H1 (cell line): ENCODE data around the gene PI16. TPM values are rescaled to one million over a fixed set of nuclear protein-coding genes. Genes with fewer than 3 reads are reported as not detected.

Source experiments
- CTCF ChIA-PET: fragments of 300-600 bp; sonication (Branson Sonifier 250); formaldehyde crosslinking; loops from one replicate; lab custom pipeline; 2021; ENCODE audit not compliant: partially characterized antibody; lab: Charles Lee
- POLR2A ChIA-PET: fragments of 300-600 bp; sonication (Branson Sonifier 250); formaldehyde crosslinking; loops from one replicate; lab custom pipeline; 2021; ENCODE audit warnings: inconsistent platforms; ENCODE audit not compliant: partially characterized antibody; lab: Charles Lee
- DNase-seq, 2 experiments: peaks; one replicate each; pipeline versions ENCODE4 v3.0.0 to v3.0.0-alpha.2; 2010 to 2022; ENCODE audit warnings: low spot score in 2 of 2, low read depth in 1 of 2, mixed read lengths in 1 of 2
- FAIRE-seq: peaks from 2 replicates; lab custom pipeline; 2011; peaks lifted over from hg19 to GRCh38; lab: Jason Lieb, UNC
- H2AFZ ChIP-seq: 2 replicates; pipeline ENCODE4 v1.8.1; 2012; ENCODE audit warnings: low read length, inconsistent platforms
- H2AK5ac ChIP-seq: 2 replicates; pipeline ENCODE4 v1.6.1; 2013; ENCODE audit warnings: low read depth, low read length
- H2BK120ac ChIP-seq: replicated peaks from 2 replicates; pipeline ENCODE3; 2013; ENCODE audit warnings: low read depth, low read length, inconsistent platforms
- H2BK12ac ChIP-seq: 2 replicates; pipeline ENCODE4 v1.6.1; 2013; ENCODE audit warnings: low read depth, low read length
- H2BK15ac ChIP-seq: 2 replicates; pipeline ENCODE4 v1.6.1; 2013; ENCODE audit warnings: low read length
- H2BK20ac ChIP-seq: 2 replicates; pipeline ENCODE4 v1.6.1; 2013; ENCODE audit warnings: low read length
- H2BK5ac ChIP-seq: 2 replicates; pipeline ENCODE4 v1.6.1; 2013; ENCODE audit warnings: low read depth, low read length
- H3K14ac ChIP-seq: 2 replicates; pipeline ENCODE4 v1.6.1; 2013; ENCODE audit warnings: inconsistent platforms; ENCODE audit not compliant: insufficient read length
- H3K18ac ChIP-seq: 2 replicates; pipeline ENCODE4 v1.6.1; 2013; ENCODE audit warnings: low read length; ENCODE audit errors: extremely low read depth
- H3K23ac ChIP-seq: 2 replicates; pipeline ENCODE4 v1.6.1; 2013; ENCODE audit warnings: inconsistent platforms; ENCODE audit not compliant: insufficient read length
- H3K23me2 ChIP-seq: 2 replicates; pipeline ENCODE4 v1.6.1; 2013; ENCODE audit warnings: low read depth, low read length
- H3K27ac ChIP-seq: 2 replicates; pipeline ENCODE4 v1.6.1; 2011; ENCODE audit warnings: low read depth, low read length, inconsistent platforms
- H3K27me3 ChIP-seq, 4 experiments: replicated peaks in 1 of 4; 1 replicate in 1 of 4; 2 replicates in 3 of 4; pipeline versions ENCODE4 v1.6.1 to v1.8.1; 2011 to 2013; ENCODE audit warnings: low read length in 3 of 4, mild to moderate bottlenecking in 3 of 4, inconsistent platforms in 2 of 4, mixed read lengths in 2 of 4, moderate library complexity in 1 of 4; ENCODE audit not compliant: control insufficient read depth in 3 of 4, insufficient read depth in 3 of 4; ENCODE audit errors: extremely low read depth in 1 of 4
- H3K36me3 ChIP-seq, 4 experiments: 2 replicates each; pipeline versions ENCODE4 v1.6.1 to v1.8.1; 2011 to 2013; ENCODE audit warnings: mild to moderate bottlenecking in 4 of 4, low read length in 3 of 4, moderate library complexity in 2 of 4, control low read depth in 1 of 4, inconsistent platforms in 1 of 4; ENCODE audit not compliant: insufficient read depth in 4 of 4, control insufficient read depth in 2 of 4
- H3K4ac ChIP-seq: replicated peaks from 2 replicates; pipeline ENCODE3; 2013; ENCODE audit warnings: low read length, low read depth, mixed read lengths, inconsistent platforms; ENCODE audit not compliant: insufficient read length
- H3K4me1 ChIP-seq, 4 experiments: replicated peaks in 1 of 4; 1 replicate in 1 of 4; 2 replicates in 3 of 4; pipeline versions ENCODE4 v1.6.1 to v1.8.1; 2011 to 2013; ENCODE audit warnings: low read length in 3 of 4, inconsistent platforms in 2 of 4, mixed read lengths in 1 of 4; ENCODE audit not compliant: insufficient read depth in 4 of 4, control insufficient read depth in 3 of 4
- H3K4me2 ChIP-seq, 2 experiments: 2 replicates each; pipeline versions ENCODE4 v1.6.1 to v1.8.1; 2011 to 2013; ENCODE audit warnings: low read depth in 2 of 2, low read length in 2 of 2, control low read depth in 1 of 2, inconsistent platforms in 1 of 2, mild to moderate bottlenecking in 1 of 2; ENCODE audit not compliant: insufficient read depth in 1 of 2
- H3K4me3 ChIP-seq, 4 experiments: fragments of 200-600, 300-600 bp in 1 of 4; sonication (generic), shearing (Covaris generic), sonication (Bioruptor Twin) in 1 of 4; 2 replicates each; pipeline versions ENCODE4 v1.5.1 to v1.8.1; 2011 to 2016; ENCODE audit warnings: low read length in 4 of 4, low read depth in 3 of 4, control low read depth in 2 of 4, inconsistent platforms in 2 of 4, mild to moderate bottlenecking in 2 of 4, mixed read lengths in 1 of 4, moderate library complexity in 1 of 4; ENCODE audit not compliant: insufficient read depth in 2 of 4; ENCODE audit errors: extremely low read depth in 1 of 4
- H3K56ac ChIP-seq: replicated peaks from 2 replicates; pipeline ENCODE3; 2013; ENCODE audit warnings: low read depth, mild to moderate bottlenecking, mixed read lengths, low read length, inconsistent platforms; ENCODE audit not compliant: insufficient read length
- H3K79me1 ChIP-seq: 2 replicates; pipeline ENCODE4 v1.6.1; 2013; ENCODE audit warnings: low read depth, low read length, control low read depth
- H3K79me2 ChIP-seq, 2 experiments: 2 replicates each; pipeline versions ENCODE4 v1.6.1 to v1.8.1; 2012 to 2013; ENCODE audit warnings: low read length in 2 of 2, mild to moderate bottlenecking in 2 of 2, inconsistent platforms in 1 of 2; ENCODE audit not compliant: insufficient read depth in 2 of 2, control insufficient read depth in 1 of 2
- H3K9ac ChIP-seq, 4 experiments: replicated peaks in 1 of 4; 1 replicate in 1 of 4; 2 replicates in 3 of 4; pipeline versions ENCODE4 v1.6.1 to v1.8.1; 2011 to 2013; ENCODE audit warnings: low read depth in 3 of 4, low read length in 3 of 4, control low read depth in 2 of 4, mild to moderate bottlenecking in 2 of 4, moderate library complexity in 2 of 4, inconsistent platforms in 1 of 4; ENCODE audit errors: extremely low read depth in 1 of 4
- H3K9me3 ChIP-seq, 2 experiments: 2 replicates each; pipeline versions ENCODE4 v1.6.1 to v1.8.1; 2012 to 2013; ENCODE audit warnings: mild to moderate bottlenecking in 2 of 2, moderate library complexity in 2 of 2, control low read depth in 1 of 2, inconsistent platforms in 1 of 2, low read depth in 1 of 2, low read length in 1 of 2, mixed read lengths in 1 of 2; ENCODE audit not compliant: insufficient read depth in 2 of 2
- H4K20me1 ChIP-seq, 2 experiments: replicated peaks in 1 of 2; 2 replicates each; pipeline versions ENCODE3 to v1.8.1; 2011 to 2013; ENCODE audit warnings: inconsistent platforms in 2 of 2, low read length in 2 of 2, mild to moderate bottlenecking in 1 of 2; ENCODE audit not compliant: insufficient read depth in 2 of 2, control insufficient read depth in 1 of 2
- H4K5ac ChIP-seq: 2 replicates; pipeline ENCODE4 v1.6.1; 2013; ENCODE audit warnings: low read length, low read depth, mixed read lengths, inconsistent platforms; ENCODE audit not compliant: insufficient read length
- H4K8ac ChIP-seq: 2 replicates; pipeline ENCODE4 v1.8.0; 2013; ENCODE audit warnings: mild to moderate bottlenecking, moderate library complexity, low read length, inconsistent platforms; ENCODE audit not compliant: insufficient read depth; ENCODE audit errors: extremely low read depth
- H4K91ac ChIP-seq: replicated peaks from 2 replicates; pipeline ENCODE3; 2013; ENCODE audit warnings: low read length, mixed read lengths, inconsistent platforms; ENCODE audit not compliant: insufficient read length
- EGR1 ChIP-seq: IDR thresholded peaks from 2 replicates; pipeline ENCODE4 v1.6.1; 2011; ENCODE audit warnings: low read depth, low read length, borderline replicate concordance
- KDM1A ChIP-seq: fragments of 200-600, 300-600 bp; sonication (generic); IDR thresholded peaks from 2 replicates; pipeline ENCODE4 v1.7.1; 2016; ENCODE audit warnings: mild to moderate bottlenecking, low read length, borderline replicate concordance
- POLR2A ChIP-seq, 2 experiments: IDR thresholded peaks; 1 replicate in 1 of 2; 2 replicates in 1 of 2; pipeline ENCODE4 v1.6.1; 2011; ENCODE audit warnings: low read depth in 2 of 2, low read length in 2 of 2, mild to moderate bottlenecking in 2 of 2; ENCODE audit errors: control extremely low read depth in 1 of 2
- RAD21 ChIP-seq, 2 experiments: IDR thresholded peaks in 1 of 2; conservative IDR thresholded peaks in 1 of 2; 2 replicates each; pipeline ENCODE4 v1.6.1; 2011; ENCODE audit warnings: low read depth in 2 of 2, low read length in 2 of 2, improper control_type of control experiment in 1 of 2, inconsistent platforms in 1 of 2, mild to moderate bottlenecking in 1 of 2, moderate library complexity in 1 of 2
- RNF2 ChIP-seq: fragments of 200-900, 300-1000 bp; sonication (generic); IDR thresholded peaks from 2 replicates; pipeline ENCODE4 v1.7.1; 2016; ENCODE audit warnings: borderline replicate concordance, low read depth, mild to moderate bottlenecking, antibody characterized with exemption, low read length; ENCODE audit not compliant: poor library complexity, severe bottlenecking; ENCODE audit errors: missing control alignments
- SAP30 ChIP-seq: fragments of 300-600 bp; sonication (generic); IDR thresholded peaks from 2 replicates; pipeline ENCODE4 v1.7.1; 2012; ENCODE audit warnings: low read length, moderate library complexity, mild to moderate bottlenecking, inconsistent platforms; ENCODE audit not compliant: insufficient read depth, insufficient replicate concordance
- SUZ12 ChIP-seq: fragments of 200-600 bp; sonication (generic); IDR thresholded peaks from 2 replicates; pipeline ENCODE4 v1.6.1; 2012; ENCODE audit warnings: mild to moderate bottlenecking, inconsistent platforms, low read length, moderate library complexity, mixed read lengths
- ZNF274 ChIP-seq: IDR thresholded peaks from 2 replicates; pipeline ENCODE4 v1.7.0; 2012; ENCODE audit warnings: low read length, borderline replicate concordance; ENCODE audit errors: extremely low read depth
- WGBS, 2 experiments: shearing (Covaris generic) in 1 of 2; methylation state at CpG; one replicate each; pipeline versions ENCODE4 v1.1.6 to v1.1.7; 2013 to 2015; ENCODE audit warnings: low lambda C conversion rate in 2 of 2, mixed read lengths in 2 of 2, inconsistent platforms in 1 of 2, low coverage in 1 of 2, missing lambda C conversion rate in 1 of 2; ENCODE audit not compliant: insufficient replicate concordance in 2 of 2, insufficient coverage in 1 of 2, insufficient read length in 1 of 2; ENCODE audit errors: extremely low coverage in 1 of 2, missing lambda C conversion rate in 1 of 2; 5-methylcytosine and 5-hydroxymethylcytosine counted together
- polyA plus RNA-seq, 7 experiments: library from polyadenylated mRNA; depleted of rRNA in 3 of 7; stranded (reverse) in 5 of 7; unstranded in 2 of 7; fragments of >200 nt in 5 of 7; fragments of 200-250 nt in 2 of 7; gene quantifications; 1 replicate in 5 of 7; 2 replicates in 1 of 7; 4 replicates in 1 of 7; pipeline versions ENCODE4 v1.2.1 to v1.2.3, GENCODE V29; 2011 to 2013; ENCODE audit warnings: missing spikeins in 2 of 7, mixed read lengths in 2 of 7
- total RNA-seq: library from RNA; stranded (reverse); fragmentation: NEBNext Ultra II Directional; extraction: Animal tissue kit (Norgen Biotek cat#: 25700); gene quantifications from 2 replicates; pipeline ENCODE4 v1.2.1, GENCODE V29; 2021
- TF ChIP-seq, protein P1 (sequence below): IDR thresholded peaks from 2 replicates; pipeline ENCODE4 v1.6.1; 2012; ENCODE audit warnings: inconsistent platforms
- TF ChIP-seq, protein P2 (sequence below), 3 experiments: IDR thresholded peaks; 1 replicate in 2 of 3; 2 replicates in 1 of 3; pipeline versions ENCODE4 v1.5.1 to v1.6.1; 2011; ENCODE audit warnings: low read length in 3 of 3, mild to moderate bottlenecking in 3 of 3, inconsistent platforms in 2 of 3, low read depth in 1 of 3, moderate library complexity in 1 of 3; ENCODE audit not compliant: insufficient read depth in 1 of 3; ENCODE audit errors: control extremely low read depth in 1 of 3

PI16 gene
- total and polyA plus RNA-seq, 2 of the 8 experiments (the other 6 are each of a cell fraction or from before 2014, with no cell fraction given): 0.05 TPM; not detected in 1

DNA sequence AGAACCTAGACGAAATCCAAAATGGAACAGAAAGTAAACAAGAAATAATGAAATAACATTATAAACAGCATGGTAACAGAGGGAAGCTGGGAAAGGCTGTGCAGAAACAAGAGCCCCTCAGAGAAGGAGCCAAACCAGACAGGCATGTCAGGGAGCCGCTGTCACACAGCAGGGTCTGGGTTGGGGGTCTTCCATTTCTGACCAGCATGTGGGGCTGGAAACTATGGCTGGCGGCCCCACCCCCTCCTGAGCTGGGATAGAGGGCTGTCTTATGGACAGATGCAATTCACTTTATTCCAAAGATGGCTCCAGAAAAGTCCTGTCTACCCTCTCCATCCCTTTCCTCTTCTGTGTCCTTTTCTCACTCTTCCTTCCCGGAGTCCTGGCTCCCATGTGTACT is 41.5 kb upstream of the PI16 start:
- H3K23me2 ChIP-seq: no peaks in the 10 kb centered on the region
- no peaks in the 10 kb centered on the region for H3K79me2 ChIP-seq
- no peak overlapping the region for H2AFZ ChIP-seq
- H3K56ac ChIP-seq: no peak overlapping the region
- 84% methylated on average over 4 of the region's 4 CpGs; no CpG with 5 or more reads in 1 of the 2 experiments for WGBS, 2 experiments
- no peak overlapping the region for H2BK5ac ChIP-seq
- H4K8ac ChIP-seq: no peak overlapping the region
- H3K23ac ChIP-seq: no peak overlapping the region
- DNase-seq (no peak), FAIRE-seq (no peak)
- H4K20me1 ChIP-seq: no peaks in the 10 kb centered on the region
- H3K4me1 ChIP-seq: no peaks in the 10 kb centered on the region; a peak in 1 of 7 replicates
- H3K18ac ChIP-seq: no peak overlapping the region
- H4K5ac ChIP-seq: no peak overlapping the region
- no peak overlapping the region for H3K9ac ChIP-seq
- H3K79me1 ChIP-seq: no peaks in the 10 kb centered on the region
- no peak overlapping the region for H2BK20ac ChIP-seq
- no peak overlapping the region for H3K14ac ChIP-seq
- H4K91ac ChIP-seq: no peak overlapping the region
- CTCF ChIA-PET: interaction anchor here (0.6 to 3.9 kb wide), 17 partner anchors 10 to 300 kb away, joined by 3 to 50 read pairs (median 9); partner anchors contain the start of genes C6orf89 and PI16
- no peak overlapping the region for H3K4me2 ChIP-seq
- H2AK5ac ChIP-seq: no peak overlapping the region
- POLR2A ChIA-PET: interaction anchor here (1.8 to 2.0 kb wide), 3 partner anchors 28 to 50 kb away, joined by 4 to 9 read pairs (median 4); partner anchors contain the start of gene PPIL1
- no peaks in the 10 kb centered on the region for H3K27me3 ChIP-seq
- H2BK120ac ChIP-seq: no peak overlapping the region
- no peak overlapping the region for H3K4me3 ChIP-seq
- no peaks in the 10 kb centered on the region for H3K9me3 ChIP-seq
- no peak overlapping the region for H3K27ac ChIP-seq
- no peak overlapping the region for H2BK12ac ChIP-seq
- H3K4ac ChIP-seq: no peak overlapping the region
- H3K36me3 ChIP-seq: no peaks in the 10 kb centered on the region
- H2BK15ac ChIP-seq: no peak overlapping the region
- TF ChIP-seq RNF2 (no peak), RAD21 (IDR thresholded peaks at IDR 0.05 in 1 of 2, conservative IDR thresholded peaks at IDR 0.05 in 1 of 2; ENCODE audit: low read depth in 2 of 2, low read length in 2 of 2) (no peak), SAP30 (no peak), ZNF274 (no peak), SUZ12 (no peak), EGR1 (no peak), KDM1A (no peak), POLR2A (IDR thresholded peaks at IDR 0.05; ENCODE audit: control extremely low read depth in 1 of 2, low read depth in 2 of 2, low read length in 2 of 2) (no peak)
- TF ChIP-seq, protein P1, sequence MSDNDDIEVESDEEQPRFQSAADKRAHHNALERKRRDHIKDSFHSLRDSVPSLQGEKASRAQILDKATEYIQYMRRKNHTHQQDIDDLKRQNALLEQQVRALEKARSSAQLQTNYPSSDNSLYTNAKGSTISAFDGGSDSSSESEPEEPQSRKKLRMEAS: no peak
- TF ChIP-seq, protein P2, sequence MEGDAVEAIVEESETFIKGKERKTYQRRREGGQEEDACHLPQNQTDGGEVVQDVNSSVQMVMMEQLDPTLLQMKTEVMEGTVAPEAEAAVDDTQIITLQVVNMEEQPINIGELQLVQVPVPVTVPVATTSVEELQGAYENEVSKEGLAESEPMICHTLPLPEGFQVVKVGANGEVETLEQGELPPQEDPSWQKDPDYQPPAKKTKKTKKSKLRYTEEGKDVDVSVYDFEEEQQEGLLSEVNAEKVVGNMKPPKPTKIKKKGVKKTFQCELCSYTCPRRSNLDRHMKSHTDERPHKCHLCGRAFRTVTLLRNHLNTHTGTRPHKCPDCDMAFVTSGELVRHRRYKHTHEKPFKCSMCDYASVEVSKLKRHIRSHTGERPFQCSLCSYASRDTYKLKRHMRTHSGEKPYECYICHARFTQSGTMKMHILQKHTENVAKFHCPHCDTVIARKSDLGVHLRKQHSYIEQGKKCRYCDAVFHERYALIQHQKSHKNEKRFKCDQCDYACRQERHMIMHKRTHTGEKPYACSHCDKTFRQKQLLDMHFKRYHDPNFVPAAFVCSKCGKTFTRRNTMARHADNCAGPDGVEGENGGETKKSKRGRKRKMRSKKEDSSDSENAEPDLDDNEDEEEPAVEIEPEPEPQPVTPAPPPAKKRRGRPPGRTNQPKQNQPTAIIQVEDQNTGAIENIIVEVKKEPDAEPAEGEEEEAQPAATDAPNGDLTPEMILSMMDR (IDR thresholded peaks at IDR 0.05; ENCODE audit: control extremely low read depth in 1 of 3, insufficient read depth in 1 of 3, low read depth in 1 of 3, low read length in 3 of 3): no peak
